Measurements from ENCODE around the gene JAML. TPM values are rescaled to one million over a fixed set of nuclear protein-coding genes. Genes with fewer than 3 reads are reported as not detected.

Gene JAML
- total and polyA plus RNA-seq, 2 of the 13 experiments (the other 11 are each of a cell fraction or from before 2014, with no cell fraction given): 2.0 to 3.3 TPM

DNA sequence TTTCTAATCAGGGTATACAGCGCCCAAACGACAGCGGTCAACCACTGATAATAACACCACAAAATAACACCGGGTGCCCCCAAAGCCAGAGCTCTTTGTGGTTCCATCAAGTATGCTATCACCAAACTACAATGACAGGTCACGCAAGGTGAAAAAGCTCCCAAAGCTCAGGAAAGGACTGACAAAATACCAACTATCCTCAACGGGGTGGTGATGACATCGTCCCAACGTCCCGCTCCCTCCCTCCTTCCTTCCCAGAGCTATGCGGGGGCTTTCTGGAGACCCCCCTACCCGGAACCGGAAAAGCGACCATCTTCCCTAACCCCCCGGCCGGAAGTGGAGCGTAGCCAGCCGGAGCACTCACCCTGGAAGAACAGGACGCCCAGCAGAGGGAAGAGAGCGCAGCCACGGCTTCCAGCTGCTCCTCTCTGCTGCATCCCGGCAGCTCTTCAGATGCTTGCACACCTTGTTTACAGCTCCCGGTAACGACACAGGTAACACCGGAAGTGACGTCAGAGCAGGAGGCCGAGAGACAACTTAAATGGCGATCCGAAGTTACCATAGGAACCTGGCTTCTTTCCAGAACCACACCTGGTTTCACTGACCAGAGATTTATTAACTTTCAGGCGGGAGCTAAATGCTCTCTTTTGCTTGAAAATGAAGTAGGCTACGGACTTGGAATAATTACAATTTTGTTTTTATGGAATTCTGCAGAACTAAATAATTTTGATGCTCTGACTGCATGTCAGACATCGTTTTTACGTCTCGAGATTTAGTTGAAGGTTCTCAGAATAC lies 27.2 kb upstream of the JAML start, which contains the start of gene MPZL3 (continued):
- TF ChIP-seq, protein P1, sequence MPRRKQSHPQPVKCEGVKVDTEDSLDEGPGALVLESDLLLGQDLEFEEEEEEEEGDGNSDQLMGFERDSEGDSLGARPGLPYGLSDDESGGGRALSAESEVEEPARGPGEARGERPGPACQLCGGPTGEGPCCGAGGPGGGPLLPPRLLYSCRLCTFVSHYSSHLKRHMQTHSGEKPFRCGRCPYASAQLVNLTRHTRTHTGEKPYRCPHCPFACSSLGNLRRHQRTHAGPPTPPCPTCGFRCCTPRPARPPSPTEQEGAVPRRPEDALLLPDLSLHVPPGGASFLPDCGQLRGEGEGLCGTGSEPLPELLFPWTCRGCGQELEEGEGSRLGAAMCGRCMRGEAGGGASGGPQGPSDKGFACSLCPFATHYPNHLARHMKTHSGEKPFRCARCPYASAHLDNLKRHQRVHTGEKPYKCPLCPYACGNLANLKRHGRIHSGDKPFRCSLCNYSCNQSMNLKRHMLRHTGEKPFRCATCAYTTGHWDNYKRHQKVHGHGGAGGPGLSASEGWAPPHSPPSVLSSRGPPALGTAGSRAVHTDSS (CRISPR knock-in tag; conservative IDR thresholded peaks at IDR 0.05): no peak
- peak; percentile 40; the same call in 1 of the 2 replicates for TF ChIP-seq ZNF83 (CRISPR knock-in tag; IDR thresholded peaks at IDR 0.05; ENCODE audit: borderline replicate concordance)
- TF ChIP-seq ZNF614 (CRISPR knock-in tag; IDR thresholded peaks at IDR 0.05; ENCODE audit: borderline replicate concordance): no peak
- peak; percentile 95 for TF ChIP-seq ATF1 (CRISPR knock-in tag; IDR thresholded peaks at IDR 0.05)
- peak; percentile 51; the same call in 1 of the 2 replicates for TF ChIP-seq ZSCAN21 (CRISPR knock-in tag; IDR thresholded peaks at IDR 0.05; ENCODE audit: borderline replicate concordance)
- no peak for TF ChIP-seq KAT7 (CRISPR knock-in tag; IDR thresholded peaks at IDR 0.05; ENCODE audit: borderline replicate concordance)
- TF ChIP-seq AKAP8 (CRISPR knock-in tag; IDR thresholded peaks at IDR 0.05): no peak
- TF ChIP-seq KMT2B (CRISPR knock-in tag; IDR thresholded peaks at IDR 0.05): peak; percentile 95
- 0 out of 4 replicates have a peak, but pooled peaks of 1 of the 2 experiments have one; percentile 50 for TF ChIP-seq KLF16 (CRISPR knock-in tag; IDR thresholded peaks at IDR 0.05)
- peak; percentile 70 for TF ChIP-seq NFIC (IDR thresholded peaks at IDR 0.05; ENCODE audit: low read length)
- TF ChIP-seq KAT8 (CRISPR knock-in tag; IDR thresholded peaks at IDR 0.05): peak; percentile 97
- TF ChIP-seq FOXP1 (IDR thresholded peaks at IDR 0.05): no peak
- 0 out of 2 replicates have a peak, but pooled peaks have one; percentile 36 for TF ChIP-seq FOXP1 (CRISPR knock-in tag; IDR thresholded peaks at IDR 0.05)
- TF ChIP-seq NCOA1 (CRISPR knock-in tag; IDR thresholded peaks at IDR 0.05): 0 out of 2 replicates have a peak, but pooled peaks have one; percentile 65
- no peak for TF ChIP-seq NFRKB (IDR thresholded peaks at IDR 0.05)
- peak; percentile 98 for TF ChIP-seq GABPB1 (CRISPR knock-in tag; IDR thresholded peaks at IDR 0.05)
- TF ChIP-seq ARID5B (CRISPR knock-in tag; IDR thresholded peaks at IDR 0.05): peak; percentile 56; the same call in 1 of the 2 replicates
- TF ChIP-seq, protein P2, sequence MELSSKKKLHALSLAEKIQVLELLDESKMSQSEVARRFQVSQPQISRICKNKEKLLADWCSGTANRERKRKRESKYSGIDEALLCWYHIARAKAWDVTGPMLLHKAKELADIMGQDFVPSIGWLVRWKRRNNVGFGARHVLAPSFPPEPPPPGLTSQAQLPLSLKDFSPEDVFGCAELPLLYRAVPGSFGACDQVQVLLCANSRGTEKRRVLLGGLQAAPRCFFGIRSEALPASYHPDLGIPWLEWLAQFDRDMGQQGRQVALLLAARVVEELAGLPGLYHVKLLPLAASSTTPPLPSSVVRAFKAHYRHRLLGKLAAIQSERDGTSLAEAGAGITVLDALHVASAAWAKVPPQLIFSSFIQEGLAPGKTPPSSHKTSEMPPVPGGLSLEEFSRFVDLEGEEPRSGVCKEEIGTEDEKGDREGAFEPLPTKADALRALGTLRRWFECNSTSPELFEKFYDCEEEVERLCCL (CRISPR knock-in tag; IDR thresholded peaks at IDR 0.05; ENCODE audit: borderline replicate concordance): no peak
- no peak for TF ChIP-seq KLF15 (CRISPR knock-in tag; IDR thresholded peaks at IDR 0.05; ENCODE audit: borderline replicate concordance)
- TF ChIP-seq ZNF44 (CRISPR knock-in tag; IDR thresholded peaks at IDR 0.05): peak; percentile 63; the same call in 1 of the 2 replicates
- TF ChIP-seq KDM1A (CRISPR knock-in tag; IDR thresholded peaks at IDR 0.05): no peak
- no peak for TF ChIP-seq ZKSCAN1 (IDR thresholded peaks at IDR 0.05; ENCODE audit: low read length)
